ENCODE data around the gene TLL2. TPM values are rescaled to one million over a fixed set of nuclear protein-coding genes. Genes with fewer than 3 reads are reported as not detected.

Gene TLL2
- polyA plus RNA-seq, 2 donors = 0.08 TPM

Other genes with a start within 250 kb of the TLL2 start
- 10 to 100 TPM; 46.8 to 51.1 TPM for gene BLNK, start 242.4 kb downstream of the TLL2 start, polyA plus RNA-seq
- gene DNTT, start 209.5 kb downstream of the TLL2 start, polyA plus RNA-seq = not detected
- gene OPALIN, start 154.9 kb downstream of the TLL2 start, polyA plus RNA-seq = not detected
- gene TM9SF3, start 73.1 kb upstream of the TLL2 start, polyA plus RNA-seq = 10 to 100 TPM; 21.0 to 29.6 TPM
- under 1 TPM; 0.31 to 0.47 TPM for gene PIK3AP1, start 206.6 kb upstream of the TLL2 start, polyA plus RNA-seq